ENCODE results near the gene ENC1. TPM values are rescaled to one million over a fixed set of nuclear protein-coding genes. Genes with fewer than 3 reads are reported as not detected.

The ENC1 gene
- total and polyA plus RNA-seq, 2 of the 8 experiments (the other 6 are each of a cell fraction or from before 2014, with no cell fraction given), result 5.5 to 13.2 TPM

DNA sequence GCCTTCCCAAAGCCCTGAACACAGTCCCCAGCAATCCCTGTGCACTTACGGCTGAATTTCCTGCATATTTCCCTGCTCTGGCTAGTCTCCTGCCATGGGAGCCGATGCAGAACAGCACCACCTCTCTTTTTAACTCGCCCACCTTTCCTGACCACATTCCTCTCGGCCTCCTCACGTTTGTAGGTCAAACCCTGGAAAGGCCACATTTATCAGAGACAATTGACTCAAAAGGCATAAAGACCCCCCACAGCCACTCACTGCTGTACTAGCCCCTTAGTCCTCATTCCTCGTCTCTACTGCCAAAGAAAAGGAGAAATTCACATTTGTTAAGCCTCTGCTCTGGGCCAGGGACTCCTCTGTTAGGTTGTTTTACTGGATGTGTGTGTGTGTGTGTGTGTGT, 43.6 kb downstream of the ENC1 start:
- H2BK20ac ChIP-seq (ENCODE audit: low read length), result no peak overlapping the region
- H3K9ac ChIP-seq (replicated peaks in 1 of 4; ENCODE audit: extremely low read depth in 1 of 4, low read depth in 3 of 4, low read length in 3 of 4), result no peak overlapping the region
- WGBS, 2 experiments (ENCODE audit: extremely low coverage in 1 of 2, insufficient coverage in 1 of 2, insufficient read length in 1 of 2, insufficient replicate concordance in 2 of 2, low coverage in 1 of 2, low lambda C conversion rate in 2 of 2, missing lambda C conversion rate in 1 of 2), result 23% methylated on average over 6 of the region's 6 CpGs; no CpG with 5 or more reads in 1 of the 2 experiments
- H2BK120ac ChIP-seq (replicated peaks; ENCODE audit: low read depth, low read length), result no peak overlapping the region
- no peak overlapping the region for H4K8ac ChIP-seq (ENCODE audit: extremely low read depth, insufficient read depth, low read length)
- H3K23ac ChIP-seq (ENCODE audit: insufficient read length), result no peak overlapping the region
- H3K4me1 ChIP-seq (replicated peaks in 1 of 4; ENCODE audit: control insufficient read depth in 3 of 4, insufficient read depth in 4 of 4, low read length in 3 of 4), result peaks cover 0 to 9% (median 5%) of the 10 kb centered on the region in 4 experiments; a peak in 2 of 7 replicates
- no peak overlapping the region for H4K5ac ChIP-seq (ENCODE audit: insufficient read length, low read depth, low read length)
- no peaks in the 10 kb centered on the region for H3K79me2 ChIP-seq (ENCODE audit: control insufficient read depth in 1 of 2, insufficient read depth in 2 of 2, low read length in 2 of 2)
- H3K56ac ChIP-seq (replicated peaks; ENCODE audit: insufficient read length, low read depth, low read length), result no peak overlapping the region
- no peak overlapping the region for H4K91ac ChIP-seq (replicated peaks; ENCODE audit: insufficient read length, low read length)
- H3K4ac ChIP-seq (replicated peaks; ENCODE audit: insufficient read length, low read depth, low read length), result no peak overlapping the region
- H3K79me1 ChIP-seq (ENCODE audit: low read depth, low read length), result no peaks in the 10 kb centered on the region
- H2BK12ac ChIP-seq (ENCODE audit: low read depth, low read length), result no peak overlapping the region
- CTCF ChIA-PET (ENCODE audit: partially characterized antibody), result no interaction called here
- no peak overlapping the region for H3K18ac ChIP-seq (ENCODE audit: extremely low read depth, low read length)
- no peak overlapping the region for H2AK5ac ChIP-seq (ENCODE audit: low read depth, low read length)
- peak overlapping the region; percentile 18; the same call in 1 of the 2 replicates for H2BK5ac ChIP-seq (ENCODE audit: low read depth, low read length)
- H2BK15ac ChIP-seq (ENCODE audit: low read length), result no peak overlapping the region
- H3K4me3 ChIP-seq (ENCODE audit: extremely low read depth in 1 of 4, insufficient read depth in 2 of 4, low read depth in 3 of 4, low read length in 4 of 4), result no peak overlapping the region
- TF ChIP-seq HDAC2 (IDR thresholded peaks at IDR 0.05; ENCODE audit: borderline replicate concordance in 1 of 2, low read depth in 2 of 2, low read length in 2 of 2) (peak; percentile 36 to 78; a peak in 1 of 4 replicates), RAD21 (IDR thresholded peaks at IDR 0.05 in 1 of 2, conservative IDR thresholded peaks at IDR 0.05 in 1 of 2; ENCODE audit: low read depth in 2 of 2, low read length in 2 of 2) (peak in 1 of 2 experiments; percentile 30; a peak in 3 of 4 replicates), ASH2L (IDR thresholded peaks at IDR 0.05; ENCODE audit: low read length) (peak; percentile 45), POLR2A (IDR thresholded peaks at IDR 0.05; ENCODE audit: control extremely low read depth in 1 of 2, low read depth in 2 of 2, low read length in 2 of 2) (no peak), TEAD4 (IDR thresholded peaks at IDR 0.05; ENCODE audit: low read depth, low read length) (peak; percentile 63), KDM5A (IDR thresholded peaks at IDR 0.05; ENCODE audit: low read length) (no peak)
- TF ChIP-seq, protein P1, sequence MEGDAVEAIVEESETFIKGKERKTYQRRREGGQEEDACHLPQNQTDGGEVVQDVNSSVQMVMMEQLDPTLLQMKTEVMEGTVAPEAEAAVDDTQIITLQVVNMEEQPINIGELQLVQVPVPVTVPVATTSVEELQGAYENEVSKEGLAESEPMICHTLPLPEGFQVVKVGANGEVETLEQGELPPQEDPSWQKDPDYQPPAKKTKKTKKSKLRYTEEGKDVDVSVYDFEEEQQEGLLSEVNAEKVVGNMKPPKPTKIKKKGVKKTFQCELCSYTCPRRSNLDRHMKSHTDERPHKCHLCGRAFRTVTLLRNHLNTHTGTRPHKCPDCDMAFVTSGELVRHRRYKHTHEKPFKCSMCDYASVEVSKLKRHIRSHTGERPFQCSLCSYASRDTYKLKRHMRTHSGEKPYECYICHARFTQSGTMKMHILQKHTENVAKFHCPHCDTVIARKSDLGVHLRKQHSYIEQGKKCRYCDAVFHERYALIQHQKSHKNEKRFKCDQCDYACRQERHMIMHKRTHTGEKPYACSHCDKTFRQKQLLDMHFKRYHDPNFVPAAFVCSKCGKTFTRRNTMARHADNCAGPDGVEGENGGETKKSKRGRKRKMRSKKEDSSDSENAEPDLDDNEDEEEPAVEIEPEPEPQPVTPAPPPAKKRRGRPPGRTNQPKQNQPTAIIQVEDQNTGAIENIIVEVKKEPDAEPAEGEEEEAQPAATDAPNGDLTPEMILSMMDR (IDR thresholded peaks at IDR 0.05; ENCODE audit: control extremely low read depth in 1 of 3, insufficient read depth in 1 of 3, low read depth in 1 of 3, low read length in 3 of 3), result peak in 1 of 3 experiments; percentile 32; a peak in 2 of 4 replicates
- H3K23me2 ChIP-seq (ENCODE audit: low read depth, low read length), result no peaks in the 10 kb centered on the region; the same call in 1 of the 2 replicates
- no peaks in the 10 kb centered on the region for H3K9me3 ChIP-seq (ENCODE audit: insufficient read depth in 2 of 2, low read depth in 1 of 2, low read length in 1 of 2)
- peak overlapping the region in 1 of 2 experiments; percentile 9; a peak in 1 of 4 replicates for H3K4me2 ChIP-seq (ENCODE audit: insufficient read depth in 1 of 2, low read depth in 2 of 2, low read length in 2 of 2)
- POLR2A ChIA-PET (ENCODE audit: partially characterized antibody), result no interaction called here
- no peak overlapping the region for H2AFZ ChIP-seq (ENCODE audit: low read length)
- DNase-seq (ENCODE audit: low read depth in 1 of 2, low spot score in 2 of 2) (peak; percentile 54 to 59), FAIRE-seq (peak; percentile 81)
- no peak overlapping the region for H3K14ac ChIP-seq (ENCODE audit: insufficient read length)
- H3K27ac ChIP-seq (ENCODE audit: low read depth, low read length), result no peak overlapping the region
- H3K27me3 ChIP-seq (replicated peaks in 1 of 4; ENCODE audit: control insufficient read depth in 3 of 4, extremely low read depth in 1 of 4, insufficient read depth in 3 of 4, low read length in 3 of 4), result no peaks in the 10 kb centered on the region
- no peaks in the 10 kb centered on the region for H4K20me1 ChIP-seq (replicated peaks in 1 of 2; ENCODE audit: control insufficient read depth in 1 of 2, insufficient read depth in 2 of 2, low read length in 2 of 2)
- H3K36me3 ChIP-seq (ENCODE audit: control insufficient read depth in 2 of 4, insufficient read depth in 4 of 4, low read length in 3 of 4), result no peaks in the 10 kb centered on the region
